HG02678 (cell line): ENCODE data around the gene RPS19BP1.
"Not testable (repeated sequence)": the region's sequence is repeated elsewhere in the genome, so short reads cannot be mapped to it uniquely, and the experiment has no call there.

Experiments
- ATAC-seq: cut with Tn5 transposase; IDR thresholded peaks from one replicate; pipeline ENCODE4 v1.9.1; 2021; ENCODE audit warnings: mild to moderate bottlenecking, moderate library complexity; ENCODE audit not compliant: unreplicated experiment

Gene RPS19BP1

DNA sequence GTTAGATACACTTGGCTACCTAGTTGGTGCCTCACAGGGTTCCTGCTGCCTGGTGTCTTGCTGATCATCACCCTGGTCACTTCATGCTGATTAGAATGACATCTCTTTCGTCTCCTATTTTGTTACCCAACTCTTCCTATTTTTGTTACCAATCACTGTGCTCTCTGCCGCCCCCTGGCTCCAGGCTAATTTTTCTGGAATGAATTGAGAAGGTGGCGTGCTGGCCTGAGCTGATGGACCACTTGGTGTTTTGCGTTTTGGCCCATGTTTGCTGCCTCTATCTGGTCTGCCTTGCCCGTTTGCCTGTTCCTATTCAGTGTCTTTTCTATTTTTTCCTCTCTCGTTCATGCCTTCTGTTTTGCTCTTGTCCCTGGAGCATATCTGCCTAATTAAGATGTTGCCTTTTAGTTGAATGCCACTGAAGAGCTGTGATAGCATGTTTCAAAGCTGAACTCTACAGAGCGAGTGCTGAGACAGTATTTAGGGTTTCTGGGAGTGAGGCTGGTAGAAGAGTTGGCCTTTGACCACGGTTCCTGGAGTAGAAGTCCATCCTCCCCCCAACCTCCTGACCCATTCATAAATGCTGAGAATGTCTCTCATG lies 18.1 kb downstream of the RPS19BP1 start:
- no peak for ATAC-seq

- ATAC-seq, result no peak
Observed at GRCh38 chr22:39513791-39514190, 18.8 kb downstream of the RPS19BP1 start.

DNA sequence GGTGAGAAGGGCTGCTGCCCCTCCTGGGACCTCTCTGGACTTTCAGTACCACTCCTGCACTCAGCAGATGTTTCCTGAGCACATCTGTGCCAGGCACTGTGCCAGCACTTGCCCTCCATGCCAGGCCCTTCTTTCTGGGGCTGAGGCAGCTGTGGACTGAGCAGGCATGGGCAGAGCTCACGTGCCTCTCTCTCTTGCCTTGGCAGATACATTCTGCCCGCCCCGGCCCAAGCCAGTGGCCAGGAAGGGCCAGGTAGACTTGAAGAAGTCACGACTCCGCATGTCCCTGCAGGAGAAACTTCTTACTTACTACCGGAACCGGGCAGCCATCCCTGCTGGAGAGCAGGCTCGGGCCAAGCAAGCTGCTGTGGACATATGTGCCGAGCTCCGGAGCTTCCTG lies 20.5 kb downstream of the RPS19BP1 start:
- no peak for ATAC-seq

GRCh38 chr22:39511226-39511625 lies 21.3 kb downstream of the RPS19BP1 start:
- ATAC-seq, result no peak

DNA sequence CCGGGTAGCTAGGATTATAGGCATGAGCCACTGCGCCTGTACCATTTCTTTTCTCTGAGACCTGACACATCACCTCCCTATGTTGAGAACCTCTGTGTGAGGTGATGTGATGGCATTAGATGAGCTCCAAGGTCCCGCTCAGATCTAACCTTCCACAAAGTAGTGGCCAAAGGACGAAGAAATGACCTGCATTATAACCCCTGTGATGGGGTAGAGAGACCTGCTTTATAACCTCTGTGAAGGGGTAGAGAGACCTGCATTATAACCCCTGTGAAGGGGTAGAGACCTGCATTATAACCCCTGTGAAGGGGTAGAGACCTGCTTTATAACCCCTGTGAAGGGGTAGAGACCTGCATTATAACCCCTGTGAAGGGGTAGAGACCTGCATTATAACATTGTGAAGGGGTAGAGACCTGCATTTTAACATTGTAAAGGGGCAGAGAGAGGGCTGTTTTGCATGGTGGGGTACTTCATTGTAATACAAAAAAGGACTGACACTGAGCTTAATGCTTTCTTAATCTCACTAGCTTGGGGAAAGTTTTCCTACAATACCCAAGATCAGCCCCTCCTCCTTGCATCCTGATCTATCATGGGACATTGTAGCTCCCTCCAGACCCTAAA lies 21.9 kb downstream of the RPS19BP1 start:
- ATAC-seq, result no peak

- no peak for ATAC-seq
Observed at GRCh38 chr22:39508393-39508792, 24.2 kb downstream of the RPS19BP1 start.

GRCh38 chr22:39507021-39507420 lies 25.5 kb downstream of the RPS19BP1 start:
- not testable (repeated sequence) for ATAC-seq

GRCh38 chr22:39504071-39504470 lies 28.5 kb downstream of the RPS19BP1 start:
- no peak for ATAC-seq

- ATAC-seq, result no peak
Observed at GRCh38 chr22:39503630-39504029, 28.9 kb downstream of the RPS19BP1 start.

GRCh38 chr22:39502789-39503409 lies 29.6 kb downstream of the RPS19BP1 start:
- ATAC-seq, result peak; percentile 12

- ATAC-seq, result peak; percentile 92
Observed at GRCh38 chr22:39502109-39502788, 30.3 kb downstream of the RPS19BP1 start, which contains the start of gene MIEF1. MIEF1 (plus strand) TSS chr22:39502290; CDS start chr22:39511295, 9,005 bp downstream.

DNA sequence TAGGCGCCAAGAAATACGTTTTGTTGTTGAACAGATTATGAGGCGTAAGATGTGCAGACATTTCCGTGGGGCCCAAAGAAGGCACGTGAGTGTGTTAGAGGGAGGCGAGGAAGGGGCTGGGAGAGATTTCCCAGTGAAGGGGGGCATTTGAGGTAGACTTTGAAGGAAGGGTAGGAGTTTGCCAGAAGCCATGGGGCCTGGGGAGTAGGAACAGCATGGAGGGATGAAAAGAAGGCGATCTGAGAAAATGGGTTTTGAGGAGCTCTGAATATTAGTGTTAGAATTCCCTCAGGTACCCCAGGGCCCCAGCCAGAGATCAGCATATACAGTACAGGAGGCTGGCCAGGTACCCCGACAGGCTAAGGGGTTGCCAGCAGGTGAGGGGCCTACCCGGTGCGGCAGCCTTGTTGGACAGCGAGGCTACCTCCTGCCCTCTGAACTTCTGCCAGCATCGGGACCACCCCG lies 30.9 kb downstream of the RPS19BP1 start:
- peak; percentile 23 for ATAC-seq

GRCh38 chr22:39500101-39500500 lies 32.4 kb downstream of the RPS19BP1 start:
- ATAC-seq, result no peak

DNA sequence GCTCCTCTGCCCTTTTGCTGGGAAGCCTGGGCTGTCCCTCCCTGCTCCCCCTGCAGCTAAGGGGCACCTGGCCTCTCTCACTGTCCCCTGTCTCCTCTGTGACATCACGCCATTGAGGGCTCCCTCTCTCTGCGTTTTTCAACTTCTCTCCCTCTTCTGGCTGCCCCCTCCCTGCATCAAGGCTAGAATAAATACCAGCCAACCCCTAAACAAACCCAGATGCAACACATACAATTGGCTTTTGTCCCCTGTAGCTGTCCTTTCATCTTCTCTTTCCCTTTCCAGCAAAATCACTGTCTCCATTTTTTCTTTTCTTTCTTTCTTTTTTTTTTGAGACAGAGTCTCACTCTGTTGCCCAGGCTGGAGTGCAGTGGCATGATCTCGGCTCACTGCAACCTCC lies 33.7 kb downstream of the RPS19BP1 start:
- no peak for ATAC-seq

GRCh38 chr22:39498368-39498767 lies 34.2 kb downstream of the RPS19BP1 start:
- no peak for ATAC-seq

GRCh38 chr22:39497429-39497828 lies 35.1 kb downstream of the RPS19BP1 start:
- no peak for ATAC-seq

- ATAC-seq, result no peak
Observed at GRCh38 chr22:39496131-39496838, 36.3 kb downstream of the RPS19BP1 start.

DNA sequence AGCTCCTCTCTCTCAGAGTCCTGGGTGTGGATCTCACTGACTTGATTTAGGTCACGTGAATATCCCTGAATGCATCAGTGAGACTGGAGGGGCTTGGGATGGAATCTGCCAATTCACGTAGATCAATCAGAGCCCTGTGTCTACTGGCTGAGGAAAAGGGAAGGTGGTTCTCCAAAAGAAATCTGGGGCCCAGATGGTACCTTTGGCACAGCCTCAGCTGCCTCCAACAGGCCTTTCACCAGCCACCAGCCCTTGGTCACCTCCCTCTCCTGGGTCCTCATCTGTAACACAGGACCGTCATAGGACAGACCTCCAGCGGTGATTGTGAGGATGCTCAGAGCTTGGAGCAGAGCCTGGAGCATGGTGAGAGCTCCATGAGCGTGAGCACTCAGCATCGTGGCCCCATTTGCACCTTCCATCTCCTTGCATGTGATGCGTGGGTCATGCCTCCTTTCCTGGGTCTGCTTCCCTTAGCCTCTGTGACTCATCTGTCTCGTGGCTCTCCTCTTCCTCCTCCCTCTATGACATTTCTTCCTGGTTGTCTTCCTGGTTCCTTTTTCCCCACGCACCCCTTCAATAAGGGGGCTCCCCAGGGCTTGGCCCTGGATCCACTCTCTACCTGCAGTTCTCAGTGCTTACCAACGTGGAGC lies 38.0 kb downstream of the RPS19BP1 start:
- no peak for ATAC-seq

DNA sequence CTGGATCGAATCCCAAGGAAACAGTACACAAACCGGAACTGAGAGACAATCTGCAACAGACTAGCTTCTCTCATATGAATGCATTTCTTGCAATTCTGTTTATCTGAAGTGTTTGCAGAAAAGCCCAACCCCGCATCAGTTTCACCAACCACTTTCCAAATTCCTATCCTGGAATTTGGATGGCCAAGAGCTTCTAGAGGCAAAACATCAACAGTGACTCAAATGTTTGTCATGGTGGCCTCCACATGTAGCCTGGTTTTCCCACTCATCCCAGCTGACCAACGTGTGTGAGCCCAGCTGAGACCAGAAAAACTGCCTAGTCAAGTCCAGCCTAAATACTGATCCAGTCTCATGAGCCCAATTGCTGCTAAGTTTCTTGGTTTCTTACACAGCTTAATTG lies 38.8 kb downstream of the RPS19BP1 start:
- no peak for ATAC-seq

DNA sequence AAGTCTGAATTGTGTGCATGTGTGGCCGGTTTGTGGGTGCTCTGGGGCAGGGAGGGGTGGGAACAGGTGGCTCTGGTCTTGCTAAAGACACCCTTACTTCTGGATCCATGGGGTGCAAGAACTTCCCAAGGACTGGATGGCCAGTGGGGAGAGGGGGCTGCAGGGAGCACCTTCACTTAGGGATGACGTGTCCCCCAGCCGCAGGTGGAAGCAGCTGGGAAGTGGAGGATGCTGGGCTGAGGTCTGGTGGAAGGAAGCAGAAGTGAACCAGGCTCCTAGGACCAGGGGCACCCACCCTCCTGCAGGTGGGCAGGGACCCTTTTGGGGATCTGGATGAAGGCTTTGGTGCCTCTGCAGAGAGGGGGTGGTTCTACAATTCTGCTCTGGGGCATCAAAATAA lies 40.4 kb downstream of the RPS19BP1 start:
- ATAC-seq, result no peak

DNA sequence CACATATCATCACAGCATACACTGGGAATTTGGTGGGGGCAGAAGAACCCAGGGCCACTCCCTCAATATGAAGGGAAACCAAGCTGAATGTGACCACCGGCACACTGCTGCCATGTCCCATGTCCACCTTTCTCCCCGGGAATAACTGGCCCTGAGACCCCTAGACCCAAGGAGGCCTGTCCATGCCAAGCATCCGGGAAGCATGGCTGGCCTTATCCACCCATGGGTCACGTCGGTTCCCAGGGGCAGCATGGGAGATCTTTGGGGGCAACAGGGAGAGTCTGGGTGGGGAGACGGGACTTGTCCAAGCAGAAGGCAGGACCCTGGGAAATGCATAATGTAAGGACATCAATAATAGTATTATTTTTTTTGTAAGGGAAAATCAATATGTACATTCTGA lies 40.9 kb downstream of the RPS19BP1 start:
- ATAC-seq, result no peak
